ENCODE measurements around the gene IL17RE.
"Not testable (repeated sequence)": the region's sequence is repeated elsewhere in the genome, so short reads cannot be mapped to it uniquely, and the experiment has no call there.

The IL17RE gene

GRCh38 chr3:9879830-9880549, 22.7 kb upstream of the IL17RE start, which contains the start of gene CIDEC:
Gene CIDEC (minus strand): TSS chr3:9880253. CDS start chr3:9878486, 1,767 bp downstream.
- no peak for DNase-seq

GRCh38 chr3:9881441-9881840, 21.2 kb upstream of the IL17RE start:
- no peak for DNase-seq

GRCh38 chr3:9883706-9884554, 18.7 kb upstream of the IL17RE start:
- no peak for DNase-seq

GRCh38 chr3:9884555-9885165, 18.0 kb upstream of the IL17RE start:
- DNase-seq: no peak

- no peak for DNase-seq
Measured at GRCh38 chr3:9886328-9886727, 16.3 kb upstream of the IL17RE start.

- DNase-seq: no peak
Measured at GRCh38 chr3:9887480-9887879, 15.2 kb upstream of the IL17RE start.

GRCh38 chr3:9888540-9888939, 14.1 kb upstream of the IL17RE start:
- DNase-seq: no peak

- DNase-seq: no peak
Measured at GRCh38 chr3:9889405-9889804, 13.2 kb upstream of the IL17RE start.

GRCh38 chr3:9890249-9891071, 12.2 kb upstream of the IL17RE start, which contains the start of gene JAGN1:
Gene JAGN1 (plus strand): TSS chr3:9890610. CDS start chr3:9890723, 113 bp downstream.
- DNase-seq: peak; percentile 83

- no peak for DNase-seq
Measured at GRCh38 chr3:9891072-9891622, 11.5 kb upstream of the IL17RE start.

- no peak for DNase-seq
Measured at GRCh38 chr3:9893739-9894138, 8.9 kb upstream of the IL17RE start.

- not testable (repeated sequence) for DNase-seq
Measured at GRCh38 chr3:9895715-9896114, 6.9 kb upstream of the IL17RE start.

- DNase-seq: not testable (repeated sequence)
Measured at GRCh38 chr3:9896755-9897407, 5.8 kb upstream of the IL17RE start.

- DNase-seq: no peak
Measured at GRCh38 chr3:9897408-9898372, 5.0 kb upstream of the IL17RE start.

- DNase-seq: no peak
Measured at GRCh38 chr3:9898467-9899241, 4.0 kb upstream of the IL17RE start.

- no peak for DNase-seq
Measured at GRCh38 chr3:9899289-9899791, 3.3 kb upstream of the IL17RE start.

- DNase-seq: not testable (repeated sequence)
Measured at GRCh38 chr3:9900965-9901415, 1.7 kb upstream of the IL17RE start.

GRCh38 chr3:9901967-9902366, 681 bp upstream of the IL17RE start:
- DNase-seq: no peak

- DNase-seq: no peak
Measured at GRCh38 chr3:9903238-9903624, 583 bp downstream of the IL17RE start.

Measured in activated gamma-delta T cell (primary cell).